Measurements from ENCODE around the gene CADPS2. TPM values are rescaled to one million over a fixed set of nuclear protein-coding genes. Genes with fewer than 3 reads are reported as not detected.

Gene CADPS2
- total and polyA plus RNA-seq, 8 donors, result 7.0 to 57.8 (median 29.7) TPM

DNA sequence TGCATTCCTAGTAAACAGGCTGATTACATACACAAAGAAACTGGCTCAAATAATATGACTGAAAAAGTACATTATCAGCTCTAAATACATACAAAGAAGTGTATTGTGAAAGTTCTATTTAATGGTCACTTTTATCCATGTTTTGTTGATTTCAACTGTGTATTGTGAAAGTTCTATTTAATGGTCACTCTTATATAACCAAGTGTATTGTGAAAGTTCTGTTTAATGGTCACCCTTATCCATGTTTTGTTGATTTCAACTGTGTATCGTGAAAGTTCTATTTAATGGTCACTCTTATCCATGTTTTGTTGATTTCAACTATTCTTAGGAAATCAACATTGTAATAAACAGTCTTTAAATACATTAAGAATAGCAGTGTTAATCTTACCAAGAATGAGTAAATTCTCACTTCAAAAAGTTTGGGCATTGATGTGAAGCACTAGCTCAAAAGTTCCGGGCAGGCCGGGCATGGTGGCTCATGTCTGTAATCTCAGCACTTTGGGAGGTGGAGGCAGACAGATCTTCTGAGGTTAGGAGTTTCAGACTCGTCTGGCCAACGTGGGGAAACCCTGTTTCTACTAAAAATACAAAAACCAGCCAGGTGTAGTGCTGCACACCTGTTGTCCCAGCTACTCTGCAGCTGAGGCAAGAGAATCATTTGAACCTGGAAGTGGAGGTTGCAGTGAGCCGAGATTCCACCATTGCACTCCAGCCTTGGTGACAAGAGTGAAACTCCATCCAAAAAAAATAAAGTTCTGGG, 546.9 kb downstream of the CADPS2 start:
- WGBS, 5 donors, result 76 to 92% (median 89%) methylated on average over 6 of the region's 6 CpGs
- DNase-seq, result no peak
- H3K9me3 ChIP-seq, result no peaks in the 10 kb centered on the region
- no peaks in the 10 kb centered on the region for H3K4me1 ChIP-seq
- intact Hi-C loops (cut with DNase I; ENCODE audit: low total_unique reads), result no loop called here
- TF ChIP-seq, protein P1, sequence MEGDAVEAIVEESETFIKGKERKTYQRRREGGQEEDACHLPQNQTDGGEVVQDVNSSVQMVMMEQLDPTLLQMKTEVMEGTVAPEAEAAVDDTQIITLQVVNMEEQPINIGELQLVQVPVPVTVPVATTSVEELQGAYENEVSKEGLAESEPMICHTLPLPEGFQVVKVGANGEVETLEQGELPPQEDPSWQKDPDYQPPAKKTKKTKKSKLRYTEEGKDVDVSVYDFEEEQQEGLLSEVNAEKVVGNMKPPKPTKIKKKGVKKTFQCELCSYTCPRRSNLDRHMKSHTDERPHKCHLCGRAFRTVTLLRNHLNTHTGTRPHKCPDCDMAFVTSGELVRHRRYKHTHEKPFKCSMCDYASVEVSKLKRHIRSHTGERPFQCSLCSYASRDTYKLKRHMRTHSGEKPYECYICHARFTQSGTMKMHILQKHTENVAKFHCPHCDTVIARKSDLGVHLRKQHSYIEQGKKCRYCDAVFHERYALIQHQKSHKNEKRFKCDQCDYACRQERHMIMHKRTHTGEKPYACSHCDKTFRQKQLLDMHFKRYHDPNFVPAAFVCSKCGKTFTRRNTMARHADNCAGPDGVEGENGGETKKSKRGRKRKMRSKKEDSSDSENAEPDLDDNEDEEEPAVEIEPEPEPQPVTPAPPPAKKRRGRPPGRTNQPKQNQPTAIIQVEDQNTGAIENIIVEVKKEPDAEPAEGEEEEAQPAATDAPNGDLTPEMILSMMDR (IDR thresholded peaks at IDR 0.05), result no peak
- TF ChIP-seq POLR2AphosphoS5 (IDR thresholded peaks at IDR 0.05), result no peak
- no peak for TF ChIP-seq POLR2A (IDR thresholded peaks at IDR 0.05)
- TF ChIP-seq EP300 (IDR thresholded peaks at IDR 0.05), result no peak
- H3K36me3 ChIP-seq, result no peaks in the 10 kb centered on the region
- H3K4me3 ChIP-seq, result no peak overlapping the region
- no peak overlapping the region for H3K27ac ChIP-seq
- no peaks in the 10 kb centered on the region for H3K27me3 ChIP-seq

- H3K36me3 ChIP-seq, result no peaks in the 10 kb centered on the region
- 73 to 92% (median 81%) methylated on average over 2 of the region's 2 CpGs for WGBS, 5 donors
- TF ChIP-seq POLR2A (IDR thresholded peaks at IDR 0.05) (no peak), EP300 (IDR thresholded peaks at IDR 0.05) (no peak), POLR2AphosphoS5 (IDR thresholded peaks at IDR 0.05) (no peak)
- TF ChIP-seq, protein P1 (IDR thresholded peaks at IDR 0.05), result no peak
Measured at GRCh38 chr7:122337011-122337410, 549.2 kb downstream of the CADPS2 start.

GRCh38 chr7:122329145-122329802, 557.0 kb downstream of the CADPS2 start:
- Histone ChIP-seq H3K4me3 (no peak overlapping the region), H3K4me1 (no peaks in the 10 kb centered on the region), H3K9me3 (no peaks in the 10 kb centered on the region), H3K36me3 (no peaks in the 10 kb centered on the region), H3K27ac (no peak overlapping the region), H3K27me3 (no peaks in the 10 kb centered on the region)
- 69 to 82% (median 77%) methylated on average over 8 of the region's 8 CpGs for WGBS, 5 donors
- no peak for DNase-seq
- TF ChIP-seq POLR2A (IDR thresholded peaks at IDR 0.05) (no peak), EP300 (IDR thresholded peaks at IDR 0.05) (no peak), POLR2AphosphoS5 (IDR thresholded peaks at IDR 0.05) (no peak)
- TF ChIP-seq, protein P1 (IDR thresholded peaks at IDR 0.05), result no peak
- intact Hi-C loops (cut with DNase I; ENCODE audit: low total_unique reads), result no loop called here

More at GRCh38 chr7:122337011-122337410, 549.2 kb downstream of the CADPS2 start:
- Histone ChIP-seq H3K9me3 (no peaks in the 10 kb centered on the region), H3K4me3 (no peak overlapping the region), H3K4me1 (no peaks in the 10 kb centered on the region), H3K27me3 (no peaks in the 10 kb centered on the region), H3K27ac (no peak overlapping the region)
- no peak for DNase-seq
- intact Hi-C loops (cut with DNase I; ENCODE audit: low total_unique reads), result no loop called here

- WGBS, 5 donors, result 38 to 55% (median 49%) methylated on average over 3 of the region's 3 CpGs
- no peaks in the 10 kb centered on the region for H3K4me1 ChIP-seq
- H3K4me3 ChIP-seq, result no peak overlapping the region
- TF ChIP-seq, protein P1 (IDR thresholded peaks at IDR 0.05), result no peak
- no peak for TF ChIP-seq EP300 (IDR thresholded peaks at IDR 0.05)
- DNase-seq, result peak in 1 of 2 donors; percentile 20
- H3K27me3 ChIP-seq, result no peaks in the 10 kb centered on the region
- H3K36me3 ChIP-seq, result no peaks in the 10 kb centered on the region
- intact Hi-C loops (cut with DNase I; ENCODE audit: low total_unique reads), result no loop called here
- H3K9me3 ChIP-seq, result no peaks in the 10 kb centered on the region
- no peak overlapping the region for H3K27ac ChIP-seq
Measured at GRCh38 chr7:122327969-122328368, 558.3 kb downstream of the CADPS2 start.
